AML-193 (cell line): ENCODE results near the gene GPR21.

Experiments used
- DNase-seq, 2 experiments: peaks; one replicate each; lab custom pipeline; 2025; lab: John Stamatoyannopoulos, UW

Gene GPR21

DNA sequence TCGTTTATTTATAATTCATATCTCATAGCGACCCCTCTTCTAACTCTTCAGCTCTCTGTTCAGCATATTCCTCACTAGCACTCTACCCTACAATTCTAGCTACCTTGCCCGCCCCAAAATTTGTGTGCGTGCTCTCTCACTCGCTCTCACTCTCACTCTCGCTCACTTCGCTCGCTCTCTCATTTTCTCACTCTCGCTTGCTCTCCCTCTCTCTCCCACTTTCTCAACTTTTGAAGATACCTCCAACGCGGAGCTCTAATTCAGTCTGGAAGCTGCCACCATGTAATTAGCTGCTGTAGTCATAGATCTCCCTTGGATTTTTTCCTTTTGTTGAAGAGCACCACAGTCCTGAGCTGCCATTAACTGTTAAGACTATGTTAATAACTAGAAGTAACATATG is 30.4 kb downstream of the GPR21 start:
- DNase-seq: no peak

DNA sequence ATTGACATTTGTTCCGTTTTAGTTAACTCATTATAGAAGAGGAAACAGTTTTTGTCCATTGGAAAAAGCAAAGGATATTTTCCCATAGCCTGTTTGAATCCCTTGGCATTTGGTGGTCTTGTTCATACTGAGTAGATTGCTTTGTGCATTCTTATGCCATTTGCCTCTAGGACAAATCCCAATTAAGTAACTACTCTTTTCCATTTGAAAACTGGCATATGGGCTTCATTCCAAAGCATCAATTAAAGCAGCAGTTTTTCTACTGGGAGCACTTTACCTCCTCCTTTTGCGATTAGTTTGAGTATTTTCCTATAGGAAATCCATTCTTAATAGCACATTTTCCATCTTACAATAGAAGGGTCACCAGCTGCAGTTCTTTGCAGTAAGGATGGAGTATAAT is 31.2 kb downstream of the GPR21 start:
- no peak for DNase-seq

DNA sequence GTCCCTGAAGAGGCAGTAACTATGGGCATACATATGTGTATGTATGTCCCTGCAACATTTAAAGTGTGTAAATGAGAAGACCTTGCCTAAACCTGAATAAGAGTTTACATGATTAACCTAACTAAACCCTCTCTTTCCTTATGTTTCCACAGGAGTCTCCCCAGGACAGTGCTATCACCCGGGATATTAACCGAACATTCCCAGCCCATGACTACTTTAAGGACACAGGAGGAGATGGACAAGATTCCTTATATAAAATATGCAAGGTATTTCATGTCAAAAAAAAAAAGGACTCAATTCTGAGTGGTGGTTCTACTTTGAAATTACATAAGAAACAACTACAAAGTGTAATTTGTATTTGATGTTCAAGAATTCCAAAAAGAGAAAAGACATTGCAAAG is 31.7 kb downstream of the GPR21 start:
- DNase-seq: no peak

DNA sequence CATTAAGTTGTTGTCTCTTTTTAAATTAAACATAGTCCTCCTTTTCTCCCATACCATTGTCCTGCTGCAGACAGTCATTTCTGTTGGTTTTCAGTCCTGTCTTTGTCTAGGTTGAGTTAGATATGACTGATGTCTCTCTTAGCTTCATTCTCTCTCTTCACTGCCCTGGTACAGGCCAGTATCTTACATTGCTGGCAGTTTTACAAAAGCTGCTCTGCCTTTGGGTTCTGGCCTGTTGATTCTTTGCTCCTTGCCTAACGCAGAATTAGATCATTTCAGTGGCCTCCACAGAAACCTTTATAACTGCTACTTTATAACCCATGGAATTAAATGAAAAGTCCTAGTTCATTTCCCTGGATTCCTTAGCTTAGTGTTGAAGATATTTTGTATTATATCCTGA is 33.7 kb downstream of the GPR21 start:
- DNase-seq: no peak

DNA sequence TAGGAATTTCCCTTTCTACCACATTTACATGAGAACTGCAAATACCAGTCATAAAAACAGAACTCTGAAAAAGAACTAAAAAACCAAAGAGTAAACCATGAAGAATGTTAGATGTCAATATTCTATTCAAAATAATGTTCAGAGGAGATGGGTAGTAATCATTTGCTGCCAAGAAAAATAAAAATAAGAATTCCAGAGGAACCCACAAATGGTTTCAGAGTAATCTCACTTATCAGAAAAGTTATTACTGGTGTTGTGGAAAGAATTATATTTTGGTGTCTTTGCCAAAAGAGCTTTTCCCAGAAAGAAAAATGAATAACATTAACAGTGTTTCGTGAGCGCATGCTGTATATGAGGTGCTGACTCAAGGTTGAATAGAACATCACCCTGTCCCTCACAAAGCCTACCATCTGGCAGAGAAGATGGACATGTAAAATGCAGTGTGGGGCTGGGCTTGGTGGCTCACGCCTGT is 35.6 kb downstream of the GPR21 start:
- DNase-seq: no peak

DNA sequence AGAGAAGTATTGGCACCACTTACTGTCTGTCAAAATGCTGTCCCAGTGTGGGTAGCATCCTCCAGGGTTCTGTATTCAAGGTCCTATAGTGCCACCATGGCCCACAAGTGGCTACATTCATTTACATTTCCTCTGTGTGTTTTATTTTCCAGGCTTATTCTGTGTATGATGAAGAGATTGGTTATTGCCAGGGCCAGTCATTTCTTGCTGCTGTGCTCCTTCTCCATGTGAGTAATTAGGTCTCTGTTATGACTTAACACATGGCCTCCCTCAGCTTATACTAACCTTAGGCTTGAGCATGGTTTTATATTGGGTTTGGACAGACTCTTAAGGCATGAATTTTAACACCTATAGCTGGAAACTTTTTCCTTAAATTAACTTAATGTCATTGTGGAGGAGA is 36.7 kb downstream of the GPR21 start:
- no peak for DNase-seq

DNA sequence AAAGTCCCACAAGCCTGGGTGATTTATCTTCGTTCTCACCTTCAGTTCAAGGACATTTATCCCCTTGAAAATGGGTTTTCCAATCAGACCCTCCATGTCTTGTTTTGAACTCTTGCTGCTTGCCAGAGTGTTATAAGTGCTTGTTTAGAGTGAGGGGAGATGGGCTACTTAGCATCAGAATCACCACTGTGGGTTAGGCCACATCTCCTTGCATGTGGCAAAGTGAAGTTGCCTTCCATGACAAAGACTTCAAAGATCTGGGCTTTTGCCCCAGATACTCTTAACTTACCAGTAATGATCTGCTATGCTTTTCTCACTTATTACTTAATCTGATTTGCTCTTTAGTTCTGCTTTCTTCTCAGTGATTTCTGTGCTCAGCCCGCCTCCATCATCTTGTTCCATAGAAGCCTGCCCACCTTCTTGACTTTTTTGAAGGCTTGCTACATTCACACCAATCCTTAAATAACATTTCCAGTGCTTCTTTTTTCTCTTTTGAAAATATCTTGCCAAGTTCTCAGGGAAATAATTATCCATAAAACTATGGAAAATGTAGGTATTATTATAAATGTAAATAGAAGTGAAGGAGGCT is 39.0 kb downstream of the GPR21 start:
- no peak for DNase-seq

DNA sequence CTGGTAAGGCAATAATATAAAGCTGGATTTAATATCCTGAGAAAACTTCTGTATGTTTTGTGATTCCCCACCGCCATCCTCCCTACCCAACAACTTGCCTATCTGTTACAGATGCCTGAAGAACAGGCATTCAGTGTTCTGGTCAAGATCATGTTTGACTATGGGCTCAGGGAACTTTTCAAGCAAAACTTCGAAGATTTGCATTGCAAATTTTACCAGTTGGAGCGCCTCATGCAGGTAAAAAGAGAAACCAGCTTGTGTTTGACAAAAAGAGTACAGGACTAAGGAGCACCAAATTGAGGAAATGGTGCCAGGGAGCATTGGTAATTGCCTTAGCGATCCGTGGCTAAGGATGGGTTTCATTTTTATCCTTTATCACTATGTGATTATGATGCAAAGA is 40.0 kb downstream of the GPR21 start:
- DNase-seq: no peak

DNA sequence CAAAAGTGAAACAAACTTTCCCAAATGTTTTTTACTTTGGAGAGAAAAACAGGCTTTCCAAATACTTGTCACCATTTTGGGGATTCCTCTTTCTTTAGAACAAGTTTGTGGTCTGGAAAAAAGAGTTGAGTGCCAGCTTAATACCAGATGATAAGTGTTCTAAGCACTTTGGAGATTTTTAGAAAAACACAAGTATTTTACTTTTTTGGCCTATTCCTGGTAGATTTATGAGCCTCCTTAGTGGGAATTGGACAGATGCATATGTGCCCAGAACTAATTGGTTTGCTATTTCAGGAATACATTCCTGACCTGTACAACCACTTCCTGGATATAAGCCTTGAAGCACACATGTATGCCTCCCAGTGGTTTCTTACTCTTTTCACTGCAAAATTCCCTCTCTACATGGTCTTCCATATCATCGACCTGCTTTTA is 40.5 kb downstream of the GPR21 start:
- DNase-seq: no peak

DNA sequence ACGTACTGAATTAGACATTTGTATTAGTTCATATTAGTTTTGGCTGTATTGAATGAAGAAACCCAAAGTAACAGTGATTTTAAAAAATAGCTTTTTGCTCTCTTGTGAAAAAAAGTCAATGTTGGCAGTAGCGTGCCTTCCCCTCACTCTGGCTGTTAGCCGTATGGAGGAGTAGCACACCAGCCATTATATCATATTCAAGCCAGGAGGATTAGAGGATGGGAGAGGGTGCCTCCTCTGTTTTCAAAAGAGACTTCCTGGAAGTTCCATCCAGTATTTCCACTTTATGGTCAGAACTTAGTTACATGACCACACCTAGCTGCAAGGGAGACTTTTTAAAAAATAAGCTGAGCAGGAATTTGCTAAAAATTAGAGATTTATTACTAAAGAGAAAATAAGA is 41.2 kb downstream of the GPR21 start:
- no peak for DNase-seq

DNA sequence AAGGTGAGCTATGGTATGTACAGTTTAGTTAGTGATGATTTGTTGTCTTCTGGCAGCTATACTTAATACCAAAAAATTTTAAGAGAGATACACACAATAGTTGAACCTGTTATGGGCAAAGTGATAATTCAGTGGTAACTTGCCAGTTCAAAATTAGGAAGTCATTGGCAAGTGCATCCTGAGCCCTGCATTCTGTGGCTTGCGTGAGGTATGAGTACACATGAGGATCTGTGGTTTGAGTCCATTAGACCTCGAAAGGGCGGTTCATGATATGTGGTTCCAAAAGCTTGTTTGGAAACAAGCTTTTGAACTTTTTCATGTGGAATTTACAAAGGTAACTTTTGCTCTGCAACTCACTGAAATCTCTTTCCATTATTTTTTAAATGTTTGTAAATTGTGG is 47.0 kb downstream of the GPR21 start:
- no peak for DNase-seq

DNA sequence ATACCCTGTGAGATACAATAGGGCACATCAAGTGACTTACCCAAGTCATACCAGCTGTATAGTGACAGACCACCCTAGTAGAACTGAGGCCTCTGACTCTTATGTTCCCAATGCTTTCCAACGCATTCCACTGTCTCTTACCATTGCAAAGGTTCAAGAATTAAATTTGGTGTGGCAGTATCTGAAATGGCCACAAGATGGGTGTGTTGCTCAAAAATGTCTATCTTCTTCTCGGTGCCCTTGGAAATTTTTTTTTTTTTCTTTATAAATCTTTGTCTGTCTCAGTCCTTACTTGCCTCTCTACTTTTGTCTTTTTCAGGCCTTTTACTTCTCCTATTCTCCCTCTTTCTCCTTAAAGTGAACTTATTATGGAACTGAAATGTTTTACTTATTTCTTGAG is 48.4 kb downstream of the GPR21 start:
- DNase-seq: peak; percentile 28

DNA sequence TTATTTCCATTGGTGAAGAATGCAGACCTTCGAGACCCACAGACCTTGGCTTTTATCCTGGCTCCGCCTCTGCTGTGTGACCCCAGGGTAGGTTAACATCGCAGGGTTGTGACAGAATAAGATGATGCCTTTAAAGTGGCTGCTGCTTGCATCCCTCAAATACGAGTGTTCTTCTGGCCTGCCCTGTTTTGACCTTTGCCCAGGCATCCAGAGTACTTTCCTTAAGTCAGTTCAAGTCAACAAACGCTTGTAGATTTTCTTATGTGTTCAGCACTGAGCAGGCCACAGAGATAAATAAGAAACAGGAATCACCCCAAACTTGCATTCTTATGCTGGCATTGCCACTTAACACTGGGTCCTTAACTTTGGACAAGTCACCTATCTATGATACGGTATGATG is 50.2 kb downstream of the GPR21 start:
- DNase-seq: no peak

DNA sequence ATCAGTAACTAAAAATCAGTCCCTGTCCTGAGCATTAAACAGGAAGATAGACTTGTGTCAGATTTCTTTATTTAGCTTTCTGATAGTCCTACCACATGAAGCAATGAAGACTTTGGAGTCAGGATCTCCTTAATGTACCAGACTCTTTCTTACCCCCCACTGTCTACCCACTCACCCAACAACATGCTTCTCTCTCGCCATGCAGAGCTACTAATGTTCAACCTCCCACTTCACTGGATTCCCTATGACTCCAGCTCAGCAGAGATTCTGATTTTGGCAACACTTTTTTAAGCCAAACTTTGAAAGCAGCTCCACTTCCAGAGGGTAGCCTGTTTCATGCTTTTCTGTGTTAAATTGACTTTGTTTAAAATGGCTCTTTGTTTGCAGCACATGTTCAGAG is 50.8 kb downstream of the GPR21 start:
- no peak for DNase-seq
